Fibroblast of lung (primary cell): ENCODE data around the gene GADL1.

Experiments
- CTCF ChIP-seq, 2 donors: IDR thresholded peaks in 1 of 2; conservative IDR thresholded peaks in 1 of 2; 1 replicate in 1 of 2; 2 replicates in 1 of 2; pipeline ENCODE4 v1.5.1; 2011 to 2012; ENCODE audit warnings: low read length in 2 of 2, control low read depth in 1 of 2, inconsistent platforms in 1 of 2, low read depth in 1 of 2, mild to moderate bottlenecking in 1 of 2
- EZH2 ChIP-seq: IDR thresholded peaks from 2 replicates; pipeline ENCODE4 v1.5.1; 2012; ENCODE audit warnings: low read length, control low read depth, mild to moderate bottlenecking; ENCODE audit errors: missing control alignments

DNA sequence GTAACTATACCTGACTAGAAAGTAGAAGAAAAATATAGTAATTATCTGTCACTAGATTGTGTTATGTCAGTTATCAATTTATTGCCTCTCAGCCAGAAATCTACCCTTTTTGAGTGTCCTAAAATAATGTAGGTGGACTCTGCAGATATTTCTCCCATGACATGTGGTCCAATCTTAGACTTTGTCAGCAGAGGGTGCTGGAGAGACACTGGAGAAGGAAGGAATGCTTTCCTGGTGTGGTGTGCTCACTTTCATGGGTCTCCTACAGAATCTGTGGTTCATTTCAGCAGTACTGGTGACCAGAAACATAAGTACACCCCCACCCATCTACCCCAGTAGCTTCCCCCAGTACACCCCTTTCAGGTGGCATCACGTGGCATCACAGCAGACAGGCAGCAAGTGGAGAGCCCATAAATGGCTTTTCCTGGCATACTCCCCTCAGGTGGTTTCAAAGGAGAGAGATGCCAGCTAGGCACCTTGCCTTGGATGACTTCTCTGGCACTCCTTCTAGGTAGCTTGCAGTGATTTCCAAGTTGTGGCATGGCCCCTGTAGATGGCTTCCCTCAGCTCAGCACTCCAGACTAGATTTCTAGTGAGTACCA, 114.7 kb downstream of the GADL1 start:
- TF ChIP-seq CTCF (conservative IDR thresholded peaks at IDR 0.05 in 1 of 2, IDR thresholded peaks at IDR 0.05 in 1 of 2; ENCODE audit: low read depth in 1 of 2, low read length in 2 of 2) (peak; percentile 40 to 58), EZH2 (no peak)
